ENCODE measurements around the gene STARD7. TPM values are rescaled to one million over a fixed set of nuclear protein-coding genes. Genes with fewer than 3 reads are reported as not detected.

The STARD7 gene
- total and polyA plus RNA-seq, 10 of the 15 experiments (the other 5 are each of a cell fraction or from before 2014, with no cell fraction given): 85.4 to 237 (median 153) TPM

GRCh38 chr2:96148410-96149217, 60.0 kb downstream of the STARD7 start (continued):
- TF ChIP-seq YY1 (IDR thresholded peaks at IDR 0.05; ENCODE audit: low read depth, low read length) (no peak), TCF3 (IDR thresholded peaks at IDR 0.05; ENCODE audit: borderline replicate concordance, insufficient read depth, low read depth, low read length) (no peak), BCL11A (IDR thresholded peaks at IDR 0.05; ENCODE audit: low read depth, low read length) (no peak), RAD51 (IDR thresholded peaks at IDR 0.05) (peak; percentile 69), SUZ12 (IDR thresholded peaks at IDR 0.05; ENCODE audit: unreplicated experiment) (no peak), ZNF622 (IDR thresholded peaks at IDR 0.05) (no peak), POLR2AphosphoS5 (IDR thresholded peaks at IDR 0.05; ENCODE audit: low read length) (0 out of 2 replicates have a peak, but pooled peaks have one; percentile 31), RBBP5 (conservative IDR thresholded peaks at IDR 0.05) (no peak), BHLHE40 (IDR thresholded peaks at IDR 0.05; ENCODE audit: borderline replicate concordance in 1 of 2, low read depth in 2 of 2, low read length in 1 of 2) (peak; percentile 83 to 95; a peak in 3 of 4 replicates), ZNF24 (IDR thresholded peaks at IDR 0.05) (no peak), CBX5 (IDR thresholded peaks at IDR 0.05; ENCODE audit: low read depth) (no peak), SMAD5 (IDR thresholded peaks at IDR 0.05; ENCODE audit: low read depth) (no peak), ZBED1 (IDR thresholded peaks at IDR 0.05; ENCODE audit: borderline replicate concordance) (no peak), EGR1 (IDR thresholded peaks at IDR 0.05; ENCODE audit: borderline replicate concordance in 1 of 2, low read depth in 2 of 2, low read length in 2 of 2) (peak in 1 of 2 experiments; percentile 53; a peak in 2 of 3 replicates), MEF2B (IDR thresholded peaks at IDR 0.05; ENCODE audit: partially characterized antibody, poor library complexity, severe bottlenecking) (peak; percentile 73), CBX3 (IDR thresholded peaks at IDR 0.05; ENCODE audit: borderline replicate concordance, low read depth) (no peak), ELK1 (IDR thresholded peaks at IDR 0.05; ENCODE audit: low read depth, low read length) (no peak), ZBTB33 (IDR thresholded peaks at IDR 0.05) (no peak), CHD4 (IDR thresholded peaks at IDR 0.05) (no peak), ZNF384 (IDR thresholded peaks at IDR 0.05; ENCODE audit: borderline replicate concordance, low read depth, low read length) (no peak), FOS (IDR thresholded peaks at IDR 0.05; ENCODE audit: borderline replicate concordance, extremely low read depth, insufficient read length) (no peak), ATF7 (IDR thresholded peaks at IDR 0.05; ENCODE audit: low read depth) (peak; percentile 93), PKNOX1 (IDR thresholded peaks at IDR 0.05) (peak; percentile 96), WRNIP1 (IDR thresholded peaks at IDR 0.05; ENCODE audit: borderline replicate concordance, low read depth, low read length) (no peak), HCFC1 (IDR thresholded peaks at IDR 0.05; ENCODE audit: low read length) (no peak)
- TF ChIP-seq, protein P1, sequence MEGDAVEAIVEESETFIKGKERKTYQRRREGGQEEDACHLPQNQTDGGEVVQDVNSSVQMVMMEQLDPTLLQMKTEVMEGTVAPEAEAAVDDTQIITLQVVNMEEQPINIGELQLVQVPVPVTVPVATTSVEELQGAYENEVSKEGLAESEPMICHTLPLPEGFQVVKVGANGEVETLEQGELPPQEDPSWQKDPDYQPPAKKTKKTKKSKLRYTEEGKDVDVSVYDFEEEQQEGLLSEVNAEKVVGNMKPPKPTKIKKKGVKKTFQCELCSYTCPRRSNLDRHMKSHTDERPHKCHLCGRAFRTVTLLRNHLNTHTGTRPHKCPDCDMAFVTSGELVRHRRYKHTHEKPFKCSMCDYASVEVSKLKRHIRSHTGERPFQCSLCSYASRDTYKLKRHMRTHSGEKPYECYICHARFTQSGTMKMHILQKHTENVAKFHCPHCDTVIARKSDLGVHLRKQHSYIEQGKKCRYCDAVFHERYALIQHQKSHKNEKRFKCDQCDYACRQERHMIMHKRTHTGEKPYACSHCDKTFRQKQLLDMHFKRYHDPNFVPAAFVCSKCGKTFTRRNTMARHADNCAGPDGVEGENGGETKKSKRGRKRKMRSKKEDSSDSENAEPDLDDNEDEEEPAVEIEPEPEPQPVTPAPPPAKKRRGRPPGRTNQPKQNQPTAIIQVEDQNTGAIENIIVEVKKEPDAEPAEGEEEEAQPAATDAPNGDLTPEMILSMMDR (IDR thresholded peaks at IDR 0.05 in 2 of 3, conservative IDR thresholded peaks at IDR 0.05 in 1 of 3; ENCODE audit: control insufficient read depth in 2 of 3, extremely low read depth in 1 of 3, insufficient read depth in 1 of 3, low read depth in 3 of 3, low read length in 3 of 3): no peak

All from GM12878 (cell line).